HepG2 (cell line): ENCODE results near the gene SEMA4A.

Experiments
- ATRX ChIP-seq: sonication (generic); formaldehyde crosslinking; IDR thresholded peaks from 2 replicates; pipeline ENCODE4 v1.4.0; 2020; ENCODE audit warnings: missing genetic modification reagents, borderline replicate concordance
- CTCF ChIP-seq: sonication (generic); formaldehyde crosslinking; IDR thresholded peaks from 2 replicates; pipeline ENCODE4 v1.5.0; 2020; ENCODE audit warnings: mild to moderate bottlenecking, missing genetic modification reagents, moderate library complexity
- ZNF382 ChIP-seq: sonication (generic); formaldehyde crosslinking; IDR thresholded peaks from 2 replicates; pipeline ENCODE4 v1.5.0; 2020; ENCODE audit warnings: missing genetic modification reagents, mild to moderate bottlenecking, borderline replicate concordance
- ZSCAN31 ChIP-seq: sonication (generic); formaldehyde crosslinking; IDR thresholded peaks from 2 replicates; pipeline ENCODE4 v1.5.0; 2020; ENCODE audit warnings: low read depth, mild to moderate bottlenecking, missing genetic modification reagents
- TF ChIP-seq, protein P1 (sequence below): sonication (generic); formaldehyde crosslinking; IDR thresholded peaks from 2 replicates; pipeline ENCODE4 v1.8.0; 2022; ENCODE audit warnings: low read depth, missing genetic modification reagents

DNA sequence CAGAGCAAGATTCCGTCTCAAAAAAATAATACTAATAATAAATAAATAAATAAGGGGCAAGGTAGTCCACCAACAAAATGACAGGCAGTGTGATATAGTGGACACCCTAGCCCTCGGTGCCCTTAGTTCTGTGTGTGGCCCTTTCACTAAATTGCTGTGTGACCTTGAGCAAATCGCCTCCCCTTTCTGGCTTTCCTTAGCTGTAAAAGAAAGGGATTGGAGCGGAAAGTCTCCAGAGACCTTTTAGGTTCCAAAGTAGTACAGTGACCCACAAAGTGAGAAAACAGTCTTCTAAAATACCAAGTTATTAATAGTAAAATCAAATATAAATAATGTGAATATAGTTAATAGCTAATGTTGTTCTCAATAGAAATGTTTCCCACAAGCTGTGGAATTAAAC is 31.3 kb upstream of the SEMA4A start:
- TF ChIP-seq, protein P1, sequence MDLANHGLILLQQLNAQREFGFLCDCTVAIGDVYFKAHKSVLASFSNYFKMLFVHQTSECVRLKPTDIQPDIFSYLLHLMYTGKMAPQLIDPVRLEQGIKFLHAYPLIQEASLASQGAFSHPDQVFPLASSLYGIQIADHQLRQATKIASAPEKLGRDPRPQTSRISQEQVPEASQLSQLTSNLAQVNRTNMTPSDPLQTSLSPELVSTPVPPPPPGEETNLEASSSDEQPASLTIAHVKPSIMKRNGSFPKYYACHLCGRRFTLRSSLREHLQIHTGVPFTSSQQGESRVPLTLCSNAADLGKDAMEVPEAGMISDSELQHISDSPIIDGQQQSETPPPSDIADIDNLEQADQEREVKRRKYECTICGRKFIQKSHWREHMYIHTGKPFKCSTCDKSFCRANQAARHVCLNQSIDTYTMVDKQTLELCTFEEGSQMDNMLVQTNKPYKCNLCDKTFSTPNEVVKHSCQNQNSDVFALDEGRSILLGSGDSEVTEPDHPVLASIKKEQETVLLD, result no peak
- TF ChIP-seq ZSCAN31 (CRISPR knock-in tag) (no peak), ZNF382 (CRISPR knock-in tag) (no peak), CTCF (no peak), ATRX (CRISPR knock-in tag) (no peak)
